Ascending aorta (tissue), 2 donors: Measurements from ENCODE around the gene RBM20. TPM values are rescaled to one million over a fixed set of nuclear protein-coding genes. Genes with fewer than 3 reads are reported as not detected.
A peak's percentile ranks its signal among the peaks of the same experiment; 100 is the strongest.

ENCODE experiments used
- DNase-seq, 2 donors: peaks; one replicate each; pipeline ENCODE4 v3.0.0-alpha.2; 2019; ENCODE audit warnings: low spot score in 2 of 2
- H3K27ac ChIP-seq, 2 donors: fragments of 200-600 bp; sonication (generic); one replicate each; pipeline ENCODE4 v1.5.1; 2016 to 2017; ENCODE audit warnings: mild to moderate bottlenecking in 1 of 2
- H3K27me3 ChIP-seq: fragments of 200-600 bp; sonication (generic); one replicate; pipeline ENCODE4 v1.5.1; 2017
- H3K36me3 ChIP-seq, 2 donors: fragments of 200-600 bp; sonication (generic); one replicate each; pipeline ENCODE4 v1.5.1; 2016
- H3K4me1 ChIP-seq, 2 donors: fragments of 200-600 bp; sonication (generic); one replicate each; pipeline ENCODE4 v1.5.1; 2016 to 2017; ENCODE audit warnings: mild to moderate bottlenecking in 1 of 2
- H3K4me3 ChIP-seq, 2 donors: fragments of 200-600 bp; sonication (generic); one replicate each; pipeline ENCODE4 v1.5.1; 2016 to 2017; ENCODE audit warnings: mild to moderate bottlenecking in 1 of 2
- H3K9me3 ChIP-seq, 2 donors: fragments of 200-600 bp; sonication (generic); one replicate each; pipeline ENCODE4 v1.5.1; 2016
- CTCF ChIP-seq, 3 experiments: fragments of 200-600 bp in 2 of 3; fragments of 450-650 bp in 1 of 3; sonication (generic) in 2 of 3; IDR thresholded peaks; one replicate each; pipeline ENCODE4 v1.5.1; 2016 to 2019; ENCODE audit warnings: antibody characterized with exemption in 3 of 3, mild to moderate bottlenecking in 1 of 3, moderate library complexity in 1 of 3
- intact Hi-C: fragments of 100-400 bp; cut with DNase I; formaldehyde crosslinking; loops from one replicate; pipeline ENCODE4 v1.15.1; 2023
- total RNA-seq: library from RNA; depleted of rRNA; stranded (reverse); fragments of >200 nt; gene quantifications from one replicate; pipeline ENCODE4 v1.1.0, GENCODE V29; 2016

Gene RBM20
- total RNA-seq, 1 donor from 2014 or later = 4.8 TPM

GRCh38 chr10:110676016-110676415 lies 31.9 kb downstream of the RBM20 start:
- Histone ChIP-seq H3K4me3 (no peak overlapping the region), H3K36me3 (no peaks in the 10 kb centered on the region), H3K9me3 (no peaks in the 10 kb centered on the region), H3K4me1 (peaks cover 0 to 6% of the 10 kb centered on the region in 2 donors), H3K27me3 (no peaks in the 10 kb centered on the region), H3K27ac (no peak overlapping the region)
- intact Hi-C loops = no loop called here
- no peak for DNase-seq
- TF ChIP-seq CTCF (IDR thresholded peaks at IDR 0.05) = no peak

- no peak for TF ChIP-seq CTCF (IDR thresholded peaks at IDR 0.05)
- no peaks in the 10 kb centered on the region for H3K36me3 ChIP-seq
- no peak for DNase-seq
- intact Hi-C loops = loop anchor here (2.0 to 5.0 kb wide), 2 partner anchors 37 to 69 kb away; partner anchors contain the start of gene RBM20
- H3K27me3 ChIP-seq = no peaks in the 10 kb centered on the region
- no peak overlapping the region for H3K4me3 ChIP-seq
- no peaks in the 10 kb centered on the region for H3K9me3 ChIP-seq
- H3K27ac ChIP-seq = no peak overlapping the region
- H3K4me1 ChIP-seq = peaks cover 0 to 3% of the 10 kb centered on the region in 2 donors
Observed at GRCh38 chr10:110679486-110680272, 35.5 kb downstream of the RBM20 start.

GRCh38 chr10:110680273-110681020 lies 36.3 kb downstream of the RBM20 start:
- H3K4me3 ChIP-seq = no peak overlapping the region
- no peaks in the 10 kb centered on the region for H3K9me3 ChIP-seq
- intact Hi-C loops = loop anchor here (2.0 to 5.0 kb wide), 2 partner anchors 38 to 70 kb away; partner anchors contain the start of gene RBM20
- no peak overlapping the region for H3K27ac ChIP-seq
- no peaks in the 10 kb centered on the region for H3K27me3 ChIP-seq
- no peaks in the 10 kb centered on the region for H3K36me3 ChIP-seq
- no peak for TF ChIP-seq CTCF (IDR thresholded peaks at IDR 0.05)
- no peak for DNase-seq
- peaks cover 0 to 3% of the 10 kb centered on the region in 2 donors for H3K4me1 ChIP-seq

GRCh38 chr10:110681023-110681681 lies 37.0 kb downstream of the RBM20 start:
- Histone ChIP-seq H3K9me3 (no peaks in the 10 kb centered on the region), H3K27me3 (no peaks in the 10 kb centered on the region), H3K36me3 (no peaks in the 10 kb centered on the region), H3K4me1 (peaks cover 0 to 3% of the 10 kb centered on the region in 2 donors), H3K27ac (peak overlapping the region in 1 of 2 donors; percentile 20), H3K4me3 (no peak overlapping the region)
- no peak for DNase-seq
- TF ChIP-seq CTCF (IDR thresholded peaks at IDR 0.05) = peak in 2 of 3 experiments; percentile 48 to 58
- intact Hi-C loops = loop anchor here (2.0 to 5.0 kb wide), 2 partner anchors 39 to 70 kb away; partner anchors contain the start of gene RBM20

GRCh38 chr10:110682348-110682747 lies 38.2 kb downstream of the RBM20 start:
- H3K4me3 ChIP-seq = no peak overlapping the region
- peaks cover 0 to 5% of the 10 kb centered on the region in 2 donors for H3K4me1 ChIP-seq
- H3K9me3 ChIP-seq = no peaks in the 10 kb centered on the region
- no peak overlapping the region for H3K27ac ChIP-seq
- no peak for TF ChIP-seq CTCF (IDR thresholded peaks at IDR 0.05)
- H3K36me3 ChIP-seq = no peaks in the 10 kb centered on the region
- no peak for DNase-seq
- intact Hi-C loops = loop anchor here (5.0 kb wide), 1 partner anchor 40 kb away; the partner anchor contains the start of gene RBM20
- H3K27me3 ChIP-seq = no peaks in the 10 kb centered on the region
